Chondrocyte (in vitro differentiated cells): ENCODE measurements around the gene RFX1. TPM values are rescaled to one million over a fixed set of nuclear protein-coding genes. Genes with fewer than 3 reads are reported as not detected.

Source experiments
- DNase-seq: peaks from one replicate; pipeline ENCODE4 v3.0.0; 2021; ENCODE audit warnings: mixed read lengths, low spot score
- H3K27ac Mint-ChIP-seq: one replicate; pipeline ENCODE4 v1.8.0; 2021; ENCODE audit warnings: mild to moderate bottlenecking, moderate library complexity, mixed read lengths; ENCODE audit not compliant: unreplicated experiment
- H3K27me3 Mint-ChIP-seq: 2 replicates; pipeline ENCODE4 v1.8.0; 2021; ENCODE audit warnings: low read depth, mixed read lengths
- H3K36me3 Mint-ChIP-seq: 2 replicates; pipeline ENCODE4 v1.8.0; 2021; ENCODE audit warnings: low read depth, mixed read lengths
- H3K4me1 Mint-ChIP-seq: 2 replicates; pipeline ENCODE4 v1.8.0; 2021; ENCODE audit warnings: low read depth, mild to moderate bottlenecking, mixed read lengths
- H3K4me3 Mint-ChIP-seq: one replicate; pipeline ENCODE4 v1.8.0; 2021; ENCODE audit warnings: mild to moderate bottlenecking, moderate library complexity, mixed read lengths; ENCODE audit not compliant: unreplicated experiment
- H3K9me3 Mint-ChIP-seq: 2 replicates; pipeline ENCODE4 v1.8.0; 2021; ENCODE audit warnings: low read depth, mixed read lengths
- CTCF ChIP-seq: fragments of 200-600 bp; sonication (generic); IDR thresholded peaks from 2 replicates; pipeline ENCODE4 v1.5.0; 2021; ENCODE audit warnings: antibody characterized with exemption, mild to moderate bottlenecking, moderate library complexity
- total RNA-seq: library from RNA; stranded (reverse); gene quantifications from 3 replicates; pipeline ENCODE4 v1.2.1, GENCODE V29; 2021

RFX1 gene
- total RNA-seq, 1 donor from 2014 or later, result 9.4 TPM

- Mint-ChIP-seq H3K27me3 (no peaks in the 10 kb centered on the region), H3K4me3 (no peak overlapping the region), H3K36me3 (no peaks in the 10 kb centered on the region), H3K4me1 (no peaks in the 10 kb centered on the region), H3K9me3 (no peaks in the 10 kb centered on the region), H3K27ac (no peak overlapping the region)
- no peak for DNase-seq
- TF ChIP-seq CTCF, result no peak
These were observed 6.3 kb upstream of the RFX1 start for GRCh38 chr19:14012378-14012915.

GRCh38 chr19:14006766-14007562 lies 844 bp upstream of the RFX1 start:
- peaks cover 22% of the 10 kb centered on the region for H3K4me1 Mint-ChIP-seq
- DNase-seq, result no peak
- no peaks in the 10 kb centered on the region for H3K36me3 Mint-ChIP-seq

GRCh38 chr19:14005349-14006084 lies 603 bp downstream of the RFX1 start:
- Mint-ChIP-seq H3K9me3 (no peaks in the 10 kb centered on the region), H3K27me3 (no peaks in the 10 kb centered on the region), H3K36me3 (peaks cover 2% of the 10 kb centered on the region), H3K4me3 (peak overlapping the region; percentile 54), H3K4me1 (peaks cover 22% of the 10 kb centered on the region), H3K27ac (peak overlapping the region; percentile 100)
- DNase-seq, result no peak
- no peak for TF ChIP-seq CTCF

More at GRCh38 chr19:14006766-14007562, 844 bp upstream of the RFX1 start:
- TF ChIP-seq CTCF, result no peak
- Mint-ChIP-seq H3K27ac (peak overlapping the region; percentile 100), H3K4me3 (peak overlapping the region; percentile 97), H3K9me3 (no peaks in the 10 kb centered on the region), H3K27me3 (no peaks in the 10 kb centered on the region)

- TF ChIP-seq CTCF, result no peak
- Mint-ChIP-seq H3K27ac (peak overlapping the region; percentile 84), H3K36me3 (peaks cover 2% of the 10 kb centered on the region), H3K9me3 (no peaks in the 10 kb centered on the region), H3K4me3 (peak overlapping the region; percentile 54), H3K4me1 (peaks cover 22% of the 10 kb centered on the region), H3K27me3 (no peaks in the 10 kb centered on the region)
- no peak for DNase-seq
These were observed 1.3 kb downstream of the RFX1 start for GRCh38 chr19:14004619-14005348.
